Raji (cell line): ENCODE data around the gene GRK7.

Experiments used
- POLR2A ChIP-seq: IDR thresholded peaks from 2 replicates; pipeline ENCODE4 v1.6.1; 2011; ENCODE audit warnings: low read depth, low read length, control low read depth; ENCODE audit not compliant: insufficient read depth

Gene GRK7

DNA sequence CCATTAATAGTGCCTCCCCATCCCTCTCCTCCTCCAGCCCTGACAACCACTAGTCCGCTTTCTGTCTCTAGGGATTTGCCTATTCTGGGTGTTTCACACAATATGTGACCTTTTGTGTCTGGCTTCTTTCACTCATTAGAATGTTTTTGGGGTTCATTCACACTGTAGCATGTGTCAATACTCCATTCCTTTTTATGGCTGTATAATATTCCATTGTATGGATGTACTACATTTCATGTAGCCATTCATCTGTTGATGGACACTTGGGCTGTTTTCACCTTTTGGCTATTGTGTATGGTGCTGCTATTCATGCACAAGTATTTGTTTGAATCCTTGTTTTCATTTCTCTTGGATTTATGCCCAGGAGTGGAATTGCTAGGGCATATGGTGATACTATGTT lies 16.5 kb downstream of the GRK7 start:
- no peak for TF ChIP-seq POLR2A

DNA sequence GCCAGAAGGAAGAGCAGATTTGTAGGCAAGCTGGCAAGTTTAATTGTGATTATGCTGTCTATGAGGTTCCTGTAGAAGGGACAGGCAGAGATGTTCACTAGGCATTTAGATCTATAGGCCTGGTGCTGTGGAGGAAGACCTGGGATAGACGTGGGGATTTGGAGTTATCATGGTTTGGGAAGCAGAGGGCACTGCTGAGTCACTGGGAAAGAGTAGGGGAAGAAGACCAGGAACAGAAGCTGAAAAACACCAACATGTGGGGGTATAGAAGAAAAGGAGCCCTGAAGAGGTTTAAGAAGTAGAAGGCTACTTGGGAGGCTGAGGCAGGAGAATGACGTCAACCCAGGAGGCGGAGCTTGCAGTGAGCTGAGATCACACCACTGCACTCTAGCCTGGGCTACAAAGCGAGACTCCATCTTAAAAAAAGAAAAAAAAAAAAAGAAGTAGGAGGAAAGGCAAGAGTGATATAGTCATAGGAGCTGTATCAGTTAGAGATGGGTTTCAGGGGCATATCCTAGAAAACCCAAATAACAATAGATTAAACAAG lies 19.3 kb downstream of the GRK7 start:
- no peak for TF ChIP-seq POLR2A

DNA sequence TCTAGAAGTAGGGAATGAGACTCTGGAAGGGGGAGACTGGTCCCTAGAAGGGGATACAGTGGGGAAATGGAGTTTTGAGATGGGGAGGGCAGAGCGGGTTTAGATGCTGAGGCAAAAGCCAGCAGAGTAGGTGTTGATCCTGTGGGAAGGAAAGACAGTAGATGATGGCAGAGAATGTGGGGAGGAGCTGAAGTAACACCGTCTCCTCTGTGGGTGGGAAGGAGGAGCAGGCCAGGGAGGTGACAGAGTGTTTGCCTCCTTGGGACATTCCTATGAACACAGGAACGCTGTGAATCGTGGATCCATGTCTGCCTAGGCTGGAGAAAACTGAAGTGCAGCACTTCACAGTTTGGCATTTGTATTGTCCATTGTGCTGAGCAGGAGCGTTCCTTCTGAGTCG lies 20.4 kb downstream of the GRK7 start:
- TF ChIP-seq POLR2A = no peak

DNA sequence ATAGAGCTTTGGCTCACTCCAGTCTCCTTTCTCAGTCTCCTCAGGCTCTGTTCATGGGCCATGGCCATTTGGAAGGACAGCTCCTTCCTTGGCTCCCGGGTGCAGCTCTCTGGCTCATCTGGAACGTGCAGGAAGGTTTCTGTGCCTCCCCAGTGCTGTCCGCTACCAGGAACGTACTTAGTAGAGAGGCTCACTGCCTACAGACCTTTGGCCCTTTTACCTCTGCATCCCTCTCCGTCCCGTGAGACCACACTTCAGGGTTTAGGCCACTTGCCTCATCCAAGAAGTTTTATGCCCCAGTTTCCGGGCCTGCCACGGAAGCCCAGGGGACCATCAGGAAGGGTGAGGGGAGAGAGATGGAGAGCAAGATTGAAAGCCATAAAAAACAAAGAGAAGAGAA lies 20.9 kb downstream of the GRK7 start:
- no peak for TF ChIP-seq POLR2A

DNA sequence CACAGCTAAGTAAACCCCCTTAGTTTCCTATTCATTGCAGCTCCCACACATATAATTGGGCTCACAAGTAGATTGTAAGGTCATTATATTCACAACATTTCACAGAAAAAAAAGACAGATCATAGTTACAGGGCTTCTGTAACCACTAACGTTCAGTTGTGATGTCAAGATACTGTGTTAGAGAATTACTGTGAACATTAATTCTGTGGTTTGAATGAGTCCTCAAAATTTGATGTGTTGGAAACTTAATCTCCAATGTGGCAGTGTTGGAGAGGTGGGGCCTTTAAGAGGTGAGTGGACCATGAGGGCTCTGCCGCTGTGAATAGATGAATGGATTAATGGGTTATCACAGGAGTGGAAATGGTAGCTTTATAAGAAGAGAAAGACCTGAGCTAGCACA lies 21.3 kb downstream of the GRK7 start:
- TF ChIP-seq POLR2A = no peak

DNA sequence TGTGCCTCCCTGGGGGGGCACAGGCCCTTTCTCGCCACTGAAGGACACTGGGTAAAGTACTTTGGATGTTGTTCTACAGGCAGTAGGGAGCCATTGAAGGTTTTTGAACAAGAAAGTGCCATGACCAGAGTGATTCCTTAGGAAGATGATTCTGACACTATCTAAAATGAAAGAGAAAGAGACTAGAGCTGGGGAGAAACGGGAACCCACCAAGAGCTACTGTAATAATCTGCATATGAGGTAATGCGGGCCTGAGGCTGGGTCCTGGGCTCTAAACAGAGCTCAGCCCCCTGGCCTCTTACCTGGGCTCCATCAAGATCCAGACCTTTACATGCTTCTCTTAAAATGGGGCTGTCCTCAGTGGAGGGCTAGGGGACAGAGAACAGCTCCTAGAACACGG lies 24.9 kb downstream of the GRK7 start:
- no peak for TF ChIP-seq POLR2A

DNA sequence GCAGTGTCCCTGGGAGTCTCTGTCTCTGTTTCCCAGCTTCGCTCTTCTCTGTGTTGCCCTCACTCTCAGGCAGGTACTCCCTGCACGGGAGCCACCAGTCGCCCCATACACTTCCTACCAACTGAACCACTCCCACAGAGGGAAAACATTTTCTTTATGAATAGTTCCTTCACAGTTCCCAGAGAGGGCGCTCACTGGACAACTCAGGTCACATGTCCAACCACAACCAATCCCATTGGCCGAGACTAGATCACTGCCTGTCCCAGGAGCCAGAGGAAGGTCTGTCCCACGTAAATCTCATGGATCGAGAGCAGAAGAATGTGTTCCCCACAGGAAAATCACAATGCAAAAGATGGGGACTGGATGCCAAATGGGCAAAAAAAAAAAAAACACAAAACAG lies 26.1 kb downstream of the GRK7 start:
- no peak for TF ChIP-seq POLR2A

DNA sequence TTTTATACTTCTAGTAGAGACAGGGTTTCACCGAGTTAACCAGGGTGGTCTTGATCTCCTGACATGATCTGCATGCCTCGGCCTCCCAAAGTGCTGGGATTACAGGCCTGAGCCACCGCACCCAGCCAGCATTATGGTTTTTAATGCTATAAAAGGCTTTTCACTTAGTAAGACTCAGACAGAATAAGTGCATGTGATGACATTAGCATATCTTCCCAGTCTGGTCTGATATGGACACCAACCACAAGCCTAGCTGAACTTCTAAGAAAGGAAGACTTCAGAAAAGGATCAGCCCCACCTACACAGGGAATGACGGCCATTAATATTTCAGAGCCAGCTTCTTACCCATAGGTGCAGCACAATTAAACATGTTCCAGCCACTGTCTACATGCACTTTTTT lies 27.0 kb downstream of the GRK7 start:
- no peak for TF ChIP-seq POLR2A

DNA sequence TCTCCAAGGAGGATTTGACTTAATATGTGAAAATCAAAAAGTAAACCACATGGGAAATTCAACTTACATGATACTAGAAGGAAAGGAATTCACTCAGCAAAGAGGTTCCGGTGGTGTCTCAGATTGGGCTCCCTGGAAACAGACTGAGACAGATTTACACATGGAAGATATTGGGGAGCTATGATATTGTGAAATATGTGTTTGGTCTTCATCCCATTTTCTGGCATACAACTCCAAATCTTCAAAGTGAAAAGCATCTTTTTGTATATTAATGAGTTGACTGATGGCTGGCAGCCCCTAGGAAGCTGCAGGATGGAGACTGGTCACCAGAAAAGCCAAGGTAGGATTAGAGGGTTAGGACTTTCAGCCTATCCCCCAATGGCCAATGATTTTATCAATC lies 29.3 kb downstream of the GRK7 start:
- no peak for TF ChIP-seq POLR2A

DNA sequence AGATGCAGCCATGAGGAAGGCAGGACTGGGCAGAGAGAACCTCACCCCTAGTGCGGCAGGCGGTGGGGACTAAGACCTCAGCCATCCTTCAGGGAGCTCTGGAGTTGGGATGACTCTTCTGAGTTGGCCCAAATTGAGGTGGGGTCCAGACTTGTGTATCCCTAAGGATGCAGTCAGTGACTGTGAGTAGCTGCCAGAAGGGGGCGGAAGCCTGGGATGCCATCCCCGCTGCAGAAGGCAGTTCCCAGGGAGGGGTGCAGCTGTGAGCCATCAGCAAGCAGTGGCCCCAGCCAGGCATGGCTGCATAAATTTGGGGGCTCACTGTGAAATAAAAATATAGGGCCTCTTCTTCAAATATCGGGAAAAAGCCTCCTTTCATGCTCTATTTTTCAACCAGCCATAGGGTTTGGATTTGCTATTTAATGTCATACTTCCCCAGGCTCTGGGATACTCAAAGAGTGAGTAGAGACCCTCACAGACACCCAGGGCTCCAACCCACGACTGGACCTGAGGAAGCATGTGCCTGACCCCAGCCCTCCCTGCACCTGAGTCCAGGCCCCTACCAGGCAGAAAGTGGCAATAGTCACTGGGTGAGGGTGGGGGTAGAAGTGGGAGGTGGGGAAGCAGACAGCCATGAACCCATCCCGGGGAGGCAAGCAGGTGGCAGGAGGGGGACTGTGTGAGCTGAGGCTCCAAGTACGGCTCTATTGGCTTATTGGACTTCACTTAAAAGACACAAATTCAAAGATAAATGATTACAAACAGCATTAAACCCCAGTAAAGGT lies 30.5 kb downstream of the GRK7 start:
- TF ChIP-seq POLR2A = no peak

DNA sequence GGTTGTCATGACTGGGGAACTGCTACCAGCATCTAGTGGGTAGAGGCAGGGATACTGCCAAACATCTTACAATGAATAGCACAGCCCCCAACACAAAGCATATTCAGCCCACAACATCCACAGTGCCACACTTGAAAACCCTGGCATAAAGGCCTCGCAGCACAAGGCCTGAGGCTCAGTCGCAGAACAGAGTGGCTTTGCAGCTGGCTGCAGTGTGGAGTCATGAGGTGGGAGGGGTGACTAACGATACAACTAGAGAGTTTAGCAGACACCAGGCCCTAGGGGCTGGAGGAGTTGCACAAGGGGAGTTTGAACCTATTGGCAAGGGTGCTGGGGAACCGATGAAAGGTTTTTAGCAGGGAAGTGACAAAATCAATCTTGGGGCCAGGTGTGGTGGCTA lies 32.1 kb downstream of the GRK7 start:
- no peak for TF ChIP-seq POLR2A

DNA sequence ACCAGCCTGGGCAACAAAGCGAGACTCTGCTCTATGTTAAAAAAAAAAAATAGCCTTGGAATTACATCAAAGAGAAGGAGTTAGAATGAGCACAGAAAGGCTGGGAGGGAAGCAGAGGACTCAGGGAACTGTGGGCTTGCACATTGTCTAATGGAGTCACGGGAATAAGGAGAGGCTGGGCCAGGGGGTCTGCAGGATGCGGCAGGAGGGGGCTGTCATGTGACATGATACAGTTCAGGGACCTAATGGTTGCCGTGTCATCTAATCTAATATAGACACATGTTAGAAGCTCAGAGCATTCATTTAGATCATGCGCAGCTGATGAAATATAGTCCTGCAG lies 32.5 kb downstream of the GRK7 start:
- TF ChIP-seq POLR2A = no peak

DNA sequence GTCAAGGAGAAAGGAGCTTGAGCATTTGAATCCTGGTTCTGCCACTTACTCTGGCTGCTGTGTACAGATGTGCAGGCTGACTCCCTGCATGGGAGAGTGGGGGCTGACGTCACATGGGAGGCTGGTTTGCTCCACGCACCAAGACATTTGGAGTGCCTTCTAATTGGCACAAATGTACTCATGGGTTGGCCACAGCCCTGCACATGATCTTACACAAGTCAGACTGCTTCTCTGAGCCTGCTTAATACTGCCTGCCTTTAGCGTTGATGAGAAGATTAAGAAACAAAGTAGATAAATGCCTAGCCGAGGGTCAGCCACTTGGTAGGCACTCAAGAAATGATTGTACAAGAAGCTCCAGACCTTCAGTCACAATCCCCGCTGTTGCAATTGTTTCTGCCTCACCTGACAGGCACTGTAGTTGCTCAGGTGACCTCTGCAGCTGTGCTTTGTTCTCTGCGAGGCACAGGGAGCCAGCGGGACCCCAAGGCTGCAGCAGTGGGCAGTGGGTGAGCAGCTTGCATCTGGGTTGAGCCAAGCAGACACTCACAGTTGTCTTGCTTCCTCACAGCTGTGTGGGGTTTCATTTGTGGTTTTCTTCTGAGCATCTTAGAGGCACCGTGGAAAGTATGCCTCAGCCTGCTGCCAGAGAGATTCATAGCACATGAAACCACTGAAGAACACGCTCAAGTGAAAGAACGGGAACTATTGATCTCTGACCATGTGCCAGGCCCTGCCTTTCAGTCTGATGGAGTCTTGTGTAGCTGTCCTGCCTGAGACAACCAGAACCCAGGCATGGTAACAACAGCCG lies 33.1 kb downstream of the GRK7 start:
- TF ChIP-seq POLR2A = no peak

DNA sequence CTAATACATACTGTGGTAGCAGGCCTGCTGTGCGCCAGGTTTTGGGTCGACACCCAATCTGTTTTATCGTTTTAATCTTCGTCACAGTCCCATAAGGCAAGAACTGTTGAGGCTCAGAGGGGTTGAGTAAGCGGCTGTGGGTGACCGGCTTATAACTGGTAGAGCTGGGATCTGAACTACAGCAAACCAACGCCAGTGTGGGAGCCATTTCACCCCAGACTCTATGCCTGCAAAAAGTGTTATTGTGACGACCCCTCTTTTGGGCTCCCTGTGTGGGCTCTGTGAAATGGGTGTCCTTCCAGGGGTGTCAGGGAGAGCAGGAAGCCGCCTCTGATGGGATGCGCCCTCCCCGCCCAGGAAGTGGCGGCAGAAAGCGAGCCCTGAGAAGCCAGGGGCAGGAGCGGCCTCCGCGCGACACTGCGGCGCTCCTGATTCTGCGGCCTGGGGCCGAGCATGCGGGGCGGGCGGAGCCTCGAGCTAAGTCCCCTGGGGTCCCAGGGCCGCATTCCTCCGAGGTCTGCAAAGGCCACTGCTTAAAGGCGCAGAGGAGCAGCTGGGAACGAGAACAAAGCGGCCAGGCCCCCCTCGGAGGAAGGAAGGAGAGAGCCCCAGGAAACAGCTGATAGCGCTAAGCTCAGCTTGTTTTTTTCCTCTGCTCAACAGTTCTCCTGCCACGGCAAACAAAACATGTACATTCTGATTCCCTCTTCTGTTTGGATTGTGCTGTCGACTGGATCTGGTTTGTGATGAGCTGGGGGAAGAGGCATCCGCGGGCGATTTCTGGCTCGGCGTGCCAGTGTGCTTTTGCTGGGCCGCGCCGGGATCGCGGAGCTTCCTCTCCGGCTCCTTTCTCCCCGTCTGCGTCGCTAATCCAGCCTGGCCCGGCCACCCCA lies 33.9 kb downstream of the GRK7 start:
- no peak for TF ChIP-seq POLR2A

DNA sequence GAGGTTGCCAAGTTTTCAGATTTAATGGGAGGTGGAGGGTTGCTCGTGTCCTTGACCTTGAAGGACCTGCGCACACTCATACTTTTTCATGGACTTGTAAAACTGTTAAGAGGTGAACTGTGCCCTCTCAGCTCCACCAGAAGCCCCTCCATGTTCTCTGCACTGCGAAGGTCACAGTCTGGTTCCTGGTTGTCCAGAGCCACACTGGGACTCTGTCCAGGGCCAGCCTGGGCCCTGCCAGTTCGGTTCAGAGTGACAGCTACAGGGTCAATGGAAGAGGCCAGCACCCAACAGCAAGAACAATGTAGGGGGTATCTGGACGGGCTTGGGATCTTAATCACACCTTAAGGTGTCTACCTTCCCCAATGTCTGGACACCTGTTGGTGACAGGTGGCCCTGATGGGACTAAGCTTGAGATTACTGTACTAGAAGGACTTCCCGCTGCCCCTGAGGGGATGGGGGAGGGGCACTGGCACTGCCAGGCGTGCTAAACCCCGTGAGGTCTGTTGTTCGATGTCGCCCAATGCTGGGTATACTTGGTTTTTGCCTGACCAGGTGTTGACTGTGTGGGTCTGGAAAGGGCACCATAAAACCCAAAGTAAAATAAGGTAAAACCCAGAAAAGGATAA lies 34.7 kb downstream of the GRK7 start:
- no peak for TF ChIP-seq POLR2A
